Fibroblast of the conjunctiva (primary cell): ENCODE results near the gene TMUB2.

Experiments used
- DNase-seq: peaks from one replicate; pipeline ENCODE4 v3.0.0-alpha.2; 2010; ENCODE audit warnings: low read depth

The TMUB2 gene

GRCh38 chr17:44176671-44177501 is 9.9 kb upstream of the TMUB2 start:
- DNase-seq: no peak

GRCh38 chr17:44177640-44178039 is 9.1 kb upstream of the TMUB2 start:
- DNase-seq: no peak

GRCh38 chr17:44178133-44178532 is 8.6 kb upstream of the TMUB2 start:
- no peak for DNase-seq

- no peak for DNase-seq
These were observed 3.7 kb upstream of the TMUB2 start for GRCh38 chr17:44183024-44183423.

GRCh38 chr17:44184212-44184810 is 2.5 kb upstream of the TMUB2 start:
- DNase-seq: no peak

- no peak for DNase-seq
These were observed 543 bp downstream of the TMUB2 start for GRCh38 chr17:44187131-44187899.

GRCh38 chr17:44188576-44189403 is 2.0 kb downstream of the TMUB2 start:
- no peak for DNase-seq

- no peak for DNase-seq
These were observed 3.7 kb downstream of the TMUB2 start for GRCh38 chr17:44190481-44190880.

GRCh38 chr17:44191369-44191768 is 4.6 kb downstream of the TMUB2 start:
- no peak for DNase-seq

GRCh38 chr17:44191941-44192496 is 5.2 kb downstream of the TMUB2 start:
- no peak for DNase-seq

GRCh38 chr17:44192750-44193149 is 6.0 kb downstream of the TMUB2 start:
- no peak for DNase-seq

GRCh38 chr17:44193326-44194084 is 6.7 kb downstream of the TMUB2 start:
- DNase-seq: no peak

- DNase-seq: no peak
These were observed 10.3 kb downstream of the TMUB2 start for GRCh38 chr17:44197107-44197506.

GRCh38 chr17:44197980-44198720 is 11.4 kb downstream of the TMUB2 start:
- DNase-seq: peak; percentile 71

- no peak for DNase-seq
These were observed 12.2 kb downstream of the TMUB2 start for GRCh38 chr17:44198721-44199552.

- DNase-seq: peak; percentile 98
These were observed 13.0 kb downstream of the TMUB2 start, which contains the start of gene ATXN7L3 for GRCh38 chr17:44199553-44200477. Gene ATXN7L3, minus strand, starts transcription at chr17:44199884. Its CDS starts 1,814 bp downstream, at chr17:44198070.

- no peak for DNase-seq
These were observed 13.8 kb downstream of the TMUB2 start for GRCh38 chr17:44200478-44201155.
